Left ventricle myocardium inferior (tissue), 1 donor: ENCODE results near the gene HDAC7. TPM values are rescaled to one million over a fixed set of nuclear protein-coding genes. Genes with fewer than 3 reads are reported as not detected.
A peak's percentile ranks its signal among the peaks of the same experiment; 100 is the strongest.
"Not testable (repeated sequence)": the region's sequence is repeated elsewhere in the genome, so short reads cannot be mapped to it uniquely, and the experiment has no call there.

Experiments used
- DNase-seq: peaks from one replicate; pipeline ENCODE4 v3.0.0-alpha.2; 2020
- H3K27ac ChIP-seq: fragments of 200-600 bp; replicated peaks from 2 replicates; pipeline ENCODE4 v1.8.0; 2021
- H3K27me3 ChIP-seq: fragments of 200-600 bp; 2 replicates; pipeline ENCODE4 v1.8.0; 2021; ENCODE audit warnings: low read depth
- H3K36me3 ChIP-seq: fragments of 200-600 bp; 2 replicates; pipeline ENCODE4 v1.8.0; 2021
- H3K4me1 ChIP-seq: fragments of 200-600 bp; 2 replicates; pipeline ENCODE4 v1.8.0; 2021
- H3K4me3 ChIP-seq: fragments of 200-600 bp; 2 replicates; pipeline ENCODE4 v1.8.0; 2021; ENCODE audit warnings: mild to moderate bottlenecking, moderate library complexity
- H3K9me3 ChIP-seq: fragments of 200-600 bp; replicated peaks from 2 replicates; pipeline ENCODE4 v1.8.0; 2021
- CTCF ChIP-seq: fragments of 200-600 bp; IDR thresholded peaks from 2 replicates; pipeline ENCODE4 v1.8.0; 2021; ENCODE audit warnings: antibody characterized with exemption, mild to moderate bottlenecking, borderline replicate concordance
- intact Hi-C: fragments of 100-400 bp; cut with micrococcal nuclease; formaldehyde crosslinking; loops from one replicate; pipeline ENCODE4 v1.11.0; 2022
- total RNA-seq: library from RNA; stranded (reverse); fragmentation: NEBNext Ultra II Directional; extraction: Animal tissue kit (Norgen Biotek cat#: 25700); gene quantifications from one replicate; pipeline ENCODE4 v1.2.1, GENCODE V29; 2021
- donor health status: DM: no; HTN: yes; CAD: no; lungs with severe emphysema.

The HDAC7 gene
- total RNA-seq, 1 donor from 2014 or later = 47.1 TPM

DNA sequence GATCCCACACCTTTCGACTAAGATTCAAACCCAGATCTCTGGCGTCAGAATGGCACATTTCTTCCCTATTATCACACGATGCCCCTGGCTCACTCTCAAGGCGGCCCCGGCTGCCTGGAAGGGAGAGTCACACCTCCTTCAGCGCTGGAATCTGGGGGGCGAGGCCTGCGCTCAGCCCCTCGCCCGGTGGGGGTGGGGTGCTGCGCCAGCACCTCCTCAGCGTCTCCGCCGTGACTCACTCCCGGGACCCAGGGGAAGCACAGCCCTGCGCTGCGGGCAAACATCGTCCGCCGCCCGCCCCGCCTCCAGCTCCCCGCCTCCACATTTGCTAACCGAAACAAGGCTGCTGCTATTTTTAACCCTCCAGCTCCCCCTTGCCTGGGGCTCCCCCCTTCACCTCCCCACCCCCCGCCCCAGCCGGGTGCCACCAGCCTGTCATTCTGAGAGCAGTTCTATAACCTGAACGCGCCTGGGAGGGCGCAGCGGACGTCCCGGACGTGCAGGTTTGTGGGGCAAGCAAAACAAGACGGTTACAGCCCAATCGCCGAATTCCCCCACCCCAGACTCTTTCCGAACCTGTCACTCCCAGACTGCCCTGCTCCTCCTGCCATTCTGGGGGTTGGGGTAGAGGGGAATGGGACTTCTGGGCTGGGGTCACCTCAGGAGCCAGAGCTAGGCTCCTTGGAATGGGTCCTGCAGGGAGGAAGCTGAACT lies 6.7 kb downstream of the HDAC7 start:
- Histone ChIP-seq H3K27ac (peak overlapping the region; percentile 99), H3K36me3 (no peaks in the 10 kb centered on the region), H3K9me3 (no peaks in the 10 kb centered on the region), H3K27me3 (no peaks in the 10 kb centered on the region), H3K4me3 (peak overlapping the region; percentile 67), H3K4me1 (peaks cover 98% of the 10 kb centered on the region)
- peak; percentile 91 for DNase-seq
- intact Hi-C loops = no loop called here
- TF ChIP-seq CTCF = no peak

GRCh38 chr12:47811581-47812484 lies 7.9 kb downstream of the HDAC7 start:
- DNase-seq = peak; percentile 70
- peak overlapping the region; percentile 67 for H3K4me3 ChIP-seq
- no peaks in the 10 kb centered on the region for H3K27me3 ChIP-seq
- H3K36me3 ChIP-seq = no peaks in the 10 kb centered on the region
- H3K27ac ChIP-seq = peak overlapping the region; percentile 99
- intact Hi-C loops = no loop called here
- no peaks in the 10 kb centered on the region for H3K9me3 ChIP-seq
- H3K4me1 ChIP-seq = peaks cover 98% of the 10 kb centered on the region
- no peak for TF ChIP-seq CTCF

DNA sequence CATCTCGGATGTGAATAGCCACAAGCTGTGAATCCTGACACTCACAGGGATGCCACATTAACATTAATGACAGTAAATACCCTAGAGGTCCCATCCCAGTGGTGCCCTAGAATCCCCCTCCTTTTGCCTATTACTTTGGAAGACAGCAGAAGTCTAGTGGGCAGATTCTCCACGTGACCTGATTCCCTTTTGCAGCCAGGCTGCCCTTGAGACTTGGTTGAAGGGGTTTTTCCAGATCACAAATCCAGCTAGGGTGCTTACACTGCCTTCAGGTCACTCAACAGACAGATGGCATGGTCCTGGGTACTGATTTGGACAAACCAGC lies 8.7 kb downstream of the HDAC7 start:
- no peaks in the 10 kb centered on the region for H3K27me3 ChIP-seq
- H3K36me3 ChIP-seq = no peaks in the 10 kb centered on the region
- intact Hi-C loops = no loop called here
- H3K4me3 ChIP-seq = peak overlapping the region; percentile 17
- no peaks in the 10 kb centered on the region for H3K9me3 ChIP-seq
- TF ChIP-seq CTCF = no peak
- peak overlapping the region; percentile 99 for H3K27ac ChIP-seq
- peaks cover 98% of the 10 kb centered on the region for H3K4me1 ChIP-seq
- no peak for DNase-seq

DNA sequence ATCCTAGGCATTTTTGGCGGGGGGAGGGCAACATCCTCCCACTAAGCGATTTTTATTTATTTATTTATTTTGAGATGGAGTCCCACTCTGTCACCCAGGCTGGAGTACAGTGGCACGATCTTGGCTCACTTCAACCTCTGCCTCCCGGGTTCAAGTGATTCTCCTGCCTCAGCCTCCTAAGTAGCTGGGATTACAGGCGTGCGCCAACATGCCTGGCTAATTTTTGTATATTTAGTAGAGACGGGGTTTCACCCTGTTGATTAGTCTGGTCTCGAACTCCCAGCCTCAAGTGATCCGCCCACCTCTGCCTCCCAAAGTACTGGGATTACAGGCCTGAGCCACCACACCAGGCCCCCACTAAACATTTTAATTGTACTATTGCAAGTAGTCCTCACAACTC lies 10.2 kb downstream of the HDAC7 start:
- H3K4me3 ChIP-seq, H3K9me3 ChIP-seq, DNase-seq, intact Hi-C loops, H3K27me3 ChIP-seq, H3K36me3 ChIP-seq: not testable (repeated sequence)
- Histone ChIP-seq H3K4me1 (peaks cover 98% of the 10 kb centered on the region), H3K27ac (peak overlapping the region; percentile 99)

GRCh38 chr12:47808574-47809365 lies 10.9 kb downstream of the HDAC7 start:
- Histone ChIP-seq H3K4me1 (peaks cover 98% of the 10 kb centered on the region), H3K36me3 (no peaks in the 10 kb centered on the region), H3K9me3 (no peaks in the 10 kb centered on the region), H3K4me3 (peak overlapping the region; percentile 45), H3K27me3 (no peaks in the 10 kb centered on the region), H3K27ac (peak overlapping the region; percentile 99)
- intact Hi-C loops = no loop called here
- no peak for TF ChIP-seq CTCF
- no peak for DNase-seq
